Measurements from ENCODE around the gene GSG1L.
"Not testable (repeated sequence)": the region's sequence is repeated elsewhere in the genome, so short reads cannot be mapped to it uniquely, and the experiment has no call there.

Gene GSG1L

GRCh38 chr16:27903046-27903655, 160.4 kb downstream of the GSG1L start:
- DNase-seq (ENCODE audit: low read depth, low spot score) = no peak

GRCh38 chr16:27902551-27902950, 161.0 kb downstream of the GSG1L start:
- no peak for DNase-seq (ENCODE audit: low read depth, low spot score)

- DNase-seq (ENCODE audit: low read depth, low spot score) = no peak
Measured at GRCh38 chr16:27901956-27902355, 161.6 kb downstream of the GSG1L start.

GRCh38 chr16:27899736-27900135, 163.8 kb downstream of the GSG1L start:
- DNase-seq (ENCODE audit: low read depth, low spot score) = no peak

- DNase-seq (ENCODE audit: low read depth, low spot score) = no peak
Measured at GRCh38 chr16:27894386-27894785, 169.1 kb downstream of the GSG1L start.

- no peak for DNase-seq (ENCODE audit: low read depth, low spot score)
Measured at GRCh38 chr16:27892879-27893278, 170.6 kb downstream of the GSG1L start.

GRCh38 chr16:27890866-27891265, 172.6 kb downstream of the GSG1L start:
- no peak for DNase-seq (ENCODE audit: low read depth, low spot score)

GRCh38 chr16:27890006-27890405, 173.5 kb downstream of the GSG1L start:
- no peak for DNase-seq (ENCODE audit: low read depth, low spot score)

GRCh38 chr16:27883576-27883975, 179.9 kb downstream of the GSG1L start:
- DNase-seq (ENCODE audit: low read depth, low spot score) = no peak

GRCh38 chr16:27880287-27880686, 183.2 kb downstream of the GSG1L start:
- no peak for DNase-seq (ENCODE audit: low read depth, low spot score)

GRCh38 chr16:27879601-27880247, 183.8 kb downstream of the GSG1L start:
- DNase-seq (ENCODE audit: low read depth, low spot score) = no peak

- DNase-seq (ENCODE audit: low read depth, low spot score) = not testable (repeated sequence)
Measured at GRCh38 chr16:27872627-27873026, 190.9 kb downstream of the GSG1L start.

- no peak for DNase-seq (ENCODE audit: low read depth, low spot score)
Measured at GRCh38 chr16:27870116-27870798, 193.3 kb downstream of the GSG1L start.

GRCh38 chr16:27869411-27869810, 194.1 kb downstream of the GSG1L start:
- DNase-seq (ENCODE audit: low read depth, low spot score) = no peak

GRCh38 chr16:27868180-27868579, 195.3 kb downstream of the GSG1L start:
- no peak for DNase-seq (ENCODE audit: low read depth, low spot score)

GRCh38 chr16:27867122-27868110, 196.1 kb downstream of the GSG1L start:
- no peak for DNase-seq (ENCODE audit: low read depth, low spot score)

- DNase-seq (ENCODE audit: low read depth, low spot score) = no peak
Measured at GRCh38 chr16:27863377-27863776, 200.1 kb downstream of the GSG1L start.

GRCh38 chr16:27862953-27863352, 200.6 kb downstream of the GSG1L start:
- no peak for DNase-seq (ENCODE audit: low read depth, low spot score)

GRCh38 chr16:27860091-27860490, 203.4 kb downstream of the GSG1L start:
- DNase-seq (ENCODE audit: low read depth, low spot score) = no peak

- DNase-seq (ENCODE audit: low read depth, low spot score) = no peak
Measured at GRCh38 chr16:27859020-27859419, 204.5 kb downstream of the GSG1L start.

- no peak for DNase-seq (ENCODE audit: low read depth, low spot score)
Measured at GRCh38 chr16:27853651-27854050, 209.9 kb downstream of the GSG1L start.

- no peak for DNase-seq (ENCODE audit: low read depth, low spot score)
Measured at GRCh38 chr16:27853101-27853500, 210.4 kb downstream of the GSG1L start.

All from activated naive CD8-positive, alpha-beta T cell treated with anti-CD3 and anti-CD28 coated beads, Interleukin-2, amount 50 U/mL, for 16 hours (primary cell).